Colonic mucosa (tissue), 4 donors: ENCODE results near the gene FOXA3. TPM values are rescaled to one million over a fixed set of nuclear protein-coding genes. Genes with fewer than 3 reads are reported as not detected.

Experiments used
- DNase-seq: peaks from one replicate; pipeline ENCODE4 v3.0.0-alpha.2; 2020
- H3K27ac ChIP-seq: fragments of 200-600 bp; one replicate; pipeline ENCODE4 v1.8.0; 2021
- H3K27me3 ChIP-seq: fragments of 200-600 bp; one replicate; pipeline ENCODE4 v1.8.0; 2021
- H3K36me3 ChIP-seq: fragments of 200-600 bp; one replicate; pipeline ENCODE4 v1.8.0; 2021
- H3K4me1 ChIP-seq: fragments of 200-600 bp; one replicate; pipeline ENCODE4 v1.8.0; 2021; ENCODE audit warnings: mild to moderate bottlenecking
- H3K4me3 ChIP-seq: fragments of 200-600 bp; one replicate; pipeline ENCODE4 v1.8.0; 2021
- H3K9ac ChIP-seq, 2 donors: one replicate each; pipeline ENCODE4 v1.7.0; 2013; ENCODE audit warnings: control low read depth in 2 of 2, low read depth in 2 of 2, low read length in 2 of 2
- H3K9me3 ChIP-seq: fragments of 200-600 bp; one replicate; pipeline ENCODE4 v1.8.0; 2021
- CTCF ChIP-seq: fragments of 200-600 bp; IDR thresholded peaks from one replicate; pipeline ENCODE4 v1.8.0; 2022; ENCODE audit warnings: antibody characterized with exemption, mild to moderate bottlenecking
- intact Hi-C: fragments of 100-400 bp; cut with DNase I; formaldehyde crosslinking; loops from one replicate; pipeline ENCODE4 v1.14.1; 2022
- total RNA-seq, 2 donors: library from RNA; stranded (reverse); fragmentation: NEBNext Ultra II Directional in 1 of 2; extraction: Animal tissue kit (Norgen Biotek cat#: 25700) in 1 of 2; gene quantifications; one replicate each; pipeline ENCODE4 v1.2.1, GENCODE V29; 2021
- donor health status: healthy.
- donor health status: DM: no; HTN: no; CAD: no.
- donor health status: DM: no; HTN: no; CAD: no.

Gene FOXA3
- total RNA-seq, 2 donors from 2014 or later: 48.5 to 55.9 TPM

- intact Hi-C loops: no loop called here
Measured at GRCh38 chr19:45902651-45903625, 38.8 kb downstream of the FOXA3 start.

DNA sequence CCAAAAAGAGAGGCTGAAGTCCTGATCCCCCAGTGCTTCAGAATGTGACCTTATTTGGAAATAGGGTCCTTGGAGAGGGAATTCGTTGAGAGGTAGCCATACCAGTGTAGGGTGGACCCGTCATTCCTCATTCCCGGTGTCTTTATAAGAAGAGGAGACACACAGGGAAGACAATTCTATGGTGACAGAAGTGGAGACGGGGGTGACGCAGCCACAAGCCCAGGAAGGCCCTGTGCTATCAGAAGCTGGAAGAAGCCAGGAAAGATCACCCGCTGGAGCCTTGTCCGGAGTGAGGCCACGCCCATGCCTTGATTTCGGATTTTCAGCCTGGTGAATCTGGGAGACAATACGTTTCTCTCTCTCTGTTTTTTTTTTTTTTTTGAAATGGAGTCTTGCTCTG lies 40.9 kb downstream of the FOXA3 start:
- no peaks in the 10 kb centered on the region for H3K36me3 ChIP-seq

More at GRCh38 chr19:45902651-45903625, 38.8 kb downstream of the FOXA3 start:
- DNase-seq: peak; percentile 98
- Histone ChIP-seq H3K36me3 (no peaks in the 10 kb centered on the region), H3K9me3 (no peaks in the 10 kb centered on the region), H3K27me3 (no peaks in the 10 kb centered on the region), H3K27ac (peak overlapping the region; percentile 76), H3K4me1 (peaks cover 11% of the 10 kb centered on the region), H3K4me3 (peak overlapping the region; percentile 75), H3K9ac (peak overlapping the region; percentile 75 to 83)
- no peak for TF ChIP-seq CTCF

GRCh38 chr19:45906221-45906620 lies 42.1 kb downstream of the FOXA3 start:
- Histone ChIP-seq H3K27ac (no peak overlapping the region), H3K4me1 (peaks cover 8% of the 10 kb centered on the region), H3K9me3 (no peaks in the 10 kb centered on the region), H3K9ac (no peak overlapping the region), H3K27me3 (no peaks in the 10 kb centered on the region), H3K36me3 (no peaks in the 10 kb centered on the region), H3K4me3 (no peak overlapping the region)
- TF ChIP-seq CTCF: no peak
- intact Hi-C loops: no loop called here
- no peak for DNase-seq

More for the DNA sequence above, 40.9 kb downstream of the FOXA3 start:
- Histone ChIP-seq H3K4me3 (no peak overlapping the region), H3K4me1 (peaks cover 11% of the 10 kb centered on the region), H3K9me3 (no peaks in the 10 kb centered on the region), H3K27ac (no peak overlapping the region), H3K9ac (no peak overlapping the region), H3K27me3 (no peaks in the 10 kb centered on the region)
- no peak for TF ChIP-seq CTCF
- no peak for DNase-seq
- intact Hi-C loops: no loop called here

GRCh38 chr19:45908956-45909355 lies 44.8 kb downstream of the FOXA3 start:
- Histone ChIP-seq H3K9ac (no peak overlapping the region), H3K9me3 (no peaks in the 10 kb centered on the region), H3K4me3 (no peak overlapping the region), H3K27ac (no peak overlapping the region), H3K27me3 (no peaks in the 10 kb centered on the region), H3K4me1 (no peaks in the 10 kb centered on the region), H3K36me3 (no peaks in the 10 kb centered on the region)
- intact Hi-C loops: no loop called here
- no peak for TF ChIP-seq CTCF
- no peak for DNase-seq

DNA sequence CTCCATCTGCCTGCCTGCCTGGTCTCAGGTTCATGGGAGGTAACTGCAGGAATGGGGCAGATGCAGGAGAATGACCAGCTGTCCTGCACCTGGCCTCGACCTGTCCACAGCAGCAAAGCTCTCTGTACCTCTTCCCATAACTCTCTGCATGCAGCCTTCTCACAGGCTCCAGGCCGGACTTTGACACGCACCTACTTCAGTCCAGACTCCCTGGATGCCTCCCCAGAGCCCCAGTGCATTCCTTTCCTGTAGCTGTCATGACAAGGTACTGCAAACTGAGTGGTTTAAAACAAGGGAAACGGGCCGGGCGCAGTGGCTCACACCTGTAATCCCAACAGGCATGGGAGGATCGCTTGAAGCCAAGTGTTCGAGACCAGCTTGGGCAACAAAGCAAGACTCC lies 47.2 kb downstream of the FOXA3 start:
- no peak overlapping the region for H3K4me3 ChIP-seq
- no peak overlapping the region for H3K9ac ChIP-seq
- H3K36me3 ChIP-seq: no peaks in the 10 kb centered on the region
- no peak for DNase-seq
- no peaks in the 10 kb centered on the region for H3K4me1 ChIP-seq
- H3K9me3 ChIP-seq: no peaks in the 10 kb centered on the region
- TF ChIP-seq CTCF: no peak
- intact Hi-C loops: no loop called here
- H3K27me3 ChIP-seq: no peaks in the 10 kb centered on the region
- no peak overlapping the region for H3K27ac ChIP-seq
